Neural progenitor cell (in vitro differentiated cells): Measurements from ENCODE around the gene PRCP. TPM values are rescaled to one million over a fixed set of nuclear protein-coding genes. Genes with fewer than 3 reads are reported as not detected.

Experiments used
- DNase-seq: peaks from one replicate; pipeline ENCODE4 v3.0.0-alpha.2; 2016; ENCODE audit warnings: low spot score
- H2AFZ ChIP-seq: fragments of 200-600 bp; sonication (generic); replicated peaks from 2 replicates; pipeline ENCODE4 v1.6.1; 2016; ENCODE audit warnings: antibody characterized with exemption
- H3F3A ChIP-seq: fragments of 200-600 bp; sonication (generic); 2 replicates; pipeline ENCODE4 v1.6.1; 2016; ENCODE audit warnings: antibody characterized with exemption, low read depth
- H3K27ac ChIP-seq: fragments of 200-600 bp; sonication (generic); 2 replicates; pipeline ENCODE4 v1.5.1; 2016; ENCODE audit warnings: mild to moderate bottlenecking
- H3K27me3 ChIP-seq: fragments of 200-600 bp; sonication (generic); 2 replicates; pipeline ENCODE4 v1.6.1; 2016; ENCODE audit warnings: mild to moderate bottlenecking, moderate library complexity
- H3K36me3 ChIP-seq: fragments of 200-600 bp; sonication (generic); 2 replicates; pipeline ENCODE4 v1.5.1; 2016
- H3K4me1 ChIP-seq: fragments of 200-600 bp; sonication (generic); 2 replicates; pipeline ENCODE4 v1.6.1; 2016; ENCODE audit warnings: mixed run types
- H3K4me2 ChIP-seq: fragments of 200-600 bp; sonication (generic); 2 replicates; pipeline ENCODE4 v1.6.1; 2016
- H3K4me3 ChIP-seq: fragments of 200-600 bp; sonication (generic); 2 replicates; pipeline ENCODE4 v1.5.1; 2016
- H3K79me2 ChIP-seq: fragments of 200-600 bp; sonication (generic); 2 replicates; pipeline ENCODE4 v1.6.1; 2016; ENCODE audit warnings: low read depth
- H3K9ac ChIP-seq: fragments of 200-600 bp; sonication (generic); 2 replicates; pipeline ENCODE4 v1.6.1; 2016
- H3K9me3 ChIP-seq: fragments of 200-600 bp; sonication (generic); 2 replicates; pipeline ENCODE4 v1.5.1; 2016; ENCODE audit warnings: low read depth
- H4K20me1 ChIP-seq: fragments of 200-600 bp; sonication (generic); 2 replicates; pipeline ENCODE4 v1.6.1; 2016; ENCODE audit warnings: low read depth
- H3K27ac Mint-ChIP-seq: 3 replicates; pipeline ENCODE4 v1.8.0; 2021; ENCODE audit warnings: mixed read lengths
- H3K27me3 Mint-ChIP-seq: 2 replicates; pipeline ENCODE4 v1.8.0; 2022; ENCODE audit warnings: low read depth, mild to moderate bottlenecking, inconsistent platforms, moderate library complexity, mixed read lengths; ENCODE audit not compliant: insufficient read depth
- H3K36me3 Mint-ChIP-seq: 3 replicates; pipeline ENCODE4 v1.8.0; 2021; ENCODE audit warnings: mixed read lengths
- H3K4me1 Mint-ChIP-seq: 3 replicates; pipeline ENCODE4 v1.8.0; 2021; ENCODE audit warnings: mixed read lengths
- H3K4me3 Mint-ChIP-seq: 3 replicates; pipeline ENCODE4 v1.8.0; 2021; ENCODE audit warnings: mild to moderate bottlenecking, moderate library complexity, mixed read lengths
- H3K9me3 Mint-ChIP-seq: 3 replicates; pipeline ENCODE4 v1.8.0; 2020; ENCODE audit warnings: mixed read lengths
- CTCF ChIP-seq: fragments of 200-600 bp; sonication (generic); IDR thresholded peaks from 2 replicates; pipeline ENCODE4 v1.5.1; 2017; ENCODE audit warnings: antibody characterized with exemption, mild to moderate bottlenecking
- EZH2 ChIP-seq: fragments of 200-600 bp; sonication (generic); IDR thresholded peaks from 2 replicates; pipeline ENCODE4 v1.6.1; 2017; ENCODE audit warnings: antibody characterized with exemption, mild to moderate bottlenecking, moderate library complexity
- EZH2phosphoT487 ChIP-seq: fragments of 200-600 bp; sonication (generic); IDR thresholded peaks from 2 replicates; pipeline ENCODE4 v1.6.1; 2017; ENCODE audit warnings: antibody characterized with exemption
- total RNA-seq: library from RNA; depleted of rRNA; stranded (reverse); fragments of >200 nt; gene quantifications from 2 replicates; pipeline ENCODE4 v1.2.3, GENCODE V29; 2015; ENCODE audit warnings: low replicate concordance

PRCP gene
- total RNA-seq, 1 donor from 2014 or later = 67.4 TPM

GRCh38 chr11:82810326-82810725, 89.9 kb downstream of the PRCP start:
- TF ChIP-seq CTCF (no peak), EZH2 (no peak), EZH2phosphoT487 (no peak)
- Histone ChIP-seq H3K4me3 (no peak overlapping the region), H3K79me2 (no peaks in the 10 kb centered on the region), H3K4me2 (no peak overlapping the region), H3K27ac (no peak overlapping the region), H3K27me3 (peaks cover 99% of the 10 kb centered on the region), H3F3A (peaks cover 21% of the 10 kb centered on the region), H3K9ac (no peak overlapping the region), H3K36me3 (no peaks in the 10 kb centered on the region), H3K4me1 (peaks cover 14% of the 10 kb centered on the region), H4K20me1 (peaks cover 48% of the 10 kb centered on the region), H3K9me3 (no peaks in the 10 kb centered on the region), H2AFZ (no peak overlapping the region)
- no peak for DNase-seq
- Mint-ChIP-seq H3K27me3 (peaks cover 2% of the 10 kb centered on the region), H3K36me3 (peaks cover under 1% of the 10 kb centered on the region), H3K4me3 (no peak overlapping the region), H3K9me3 (peaks cover 8% of the 10 kb centered on the region), H3K4me1 (peaks cover 39% of the 10 kb centered on the region), H3K27ac (no peak overlapping the region)

- Histone ChIP-seq H3K4me1 (peaks cover 11% of the 10 kb centered on the region), H2AFZ (no peak overlapping the region), H3K36me3 (no peaks in the 10 kb centered on the region), H3K4me3 (no peak overlapping the region), H3K27me3 (peaks cover 95% of the 10 kb centered on the region), H3K4me2 (no peak overlapping the region), H3K9me3 (no peaks in the 10 kb centered on the region), H3K79me2 (no peaks in the 10 kb centered on the region), H3K27ac (no peak overlapping the region), H3K9ac (no peak overlapping the region), H3F3A (no peaks in the 10 kb centered on the region), H4K20me1 (peaks cover 26% of the 10 kb centered on the region)
- Mint-ChIP-seq H3K27ac (no peak overlapping the region), H3K9me3 (peaks cover 12% of the 10 kb centered on the region), H3K36me3 (peaks cover 3% of the 10 kb centered on the region), H3K4me3 (no peak overlapping the region), H3K27me3 (peaks cover 2% of the 10 kb centered on the region), H3K4me1 (peaks cover 29% of the 10 kb centered on the region)
- TF ChIP-seq EZH2phosphoT487 (no peak), CTCF (no peak)
- no peak for DNase-seq
Observed at GRCh38 chr11:82807646-82808045, 92.6 kb downstream of the PRCP start.

GRCh38 chr11:82802710-82803109, 97.5 kb downstream of the PRCP start:
- no peak for DNase-seq
- H3K36me3 ChIP-seq = no peaks in the 10 kb centered on the region
- H3K4me1 Mint-ChIP-seq = peaks cover 26% of the 10 kb centered on the region
- peaks cover 94% of the 10 kb centered on the region for H3K27me3 ChIP-seq
- H3K9me3 Mint-ChIP-seq = peaks cover 23% of the 10 kb centered on the region
- H3K4me2 ChIP-seq = peak overlapping the region; percentile 14
- no peak overlapping the region for H2AFZ ChIP-seq
- no peak overlapping the region for H3K9ac ChIP-seq
- peaks cover 7% of the 10 kb centered on the region for H4K20me1 ChIP-seq
- no peak for TF ChIP-seq EZH2
- no peak for TF ChIP-seq CTCF
- TF ChIP-seq EZH2phosphoT487 = no peak
- H3F3A ChIP-seq = no peaks in the 10 kb centered on the region
- no peak overlapping the region for H3K4me3 ChIP-seq
- no peaks in the 10 kb centered on the region for H3K79me2 ChIP-seq
- no peak overlapping the region for H3K27ac Mint-ChIP-seq
- peaks cover 18% of the 10 kb centered on the region for H3K4me1 ChIP-seq
- H3K4me3 Mint-ChIP-seq = no peak overlapping the region
- no peak overlapping the region for H3K27ac ChIP-seq
- H3K27me3 Mint-ChIP-seq = peaks cover 4% of the 10 kb centered on the region
- peaks cover 5% of the 10 kb centered on the region for H3K36me3 Mint-ChIP-seq
- no peaks in the 10 kb centered on the region for H3K9me3 ChIP-seq
